Measurements from ENCODE around the gene FARP2. TPM values are rescaled to one million over a fixed set of nuclear protein-coding genes. Genes with fewer than 3 reads are reported as not detected.

Gene FARP2
- total RNA-seq, 2 donors from 2014 or later = 30.1 to 44.2 TPM

GRCh38 chr2:241490825-241491506 lies 134.9 kb downstream of the FARP2 start:
- TF ChIP-seq CTCF (IDR thresholded peaks at IDR 0.05) (no peak), POLR2A (IDR thresholded peaks at IDR 0.05) (no peak)
- WGBS, 2 donors = 77 to 89% methylated on average over 8 to 16 of the region's 16 CpGs
- H3K27me3 ChIP-seq = no peaks in the 10 kb centered on the region
- peaks cover 0 to 13% of the 10 kb centered on the region in 2 donors for H3K36me3 ChIP-seq (replicated peaks in 1 of 2; ENCODE audit: insufficient read depth in 1 of 2, low read depth in 2 of 2)
- DNase-seq = no peak
- intact Hi-C loops (cut with DNase I) = no loop called here
- no peak for ATAC-seq
- H3K27ac ChIP-seq = no peak overlapping the region
- H3K4me3 ChIP-seq = no peak overlapping the region
- no peaks in the 10 kb centered on the region for H3K4me1 ChIP-seq
- no peaks in the 10 kb centered on the region for H3K9me3 ChIP-seq

- no peak for ATAC-seq
Measured at GRCh38 chr2:241491549-241492173, 135.6 kb downstream of the FARP2 start.

GRCh38 chr2:241492174-241492565 lies 136.1 kb downstream of the FARP2 start:
- Histone ChIP-seq H3K27ac (no peak overlapping the region), H3K36me3 (replicated peaks in 1 of 2; ENCODE audit: insufficient read depth in 1 of 2, low read depth in 2 of 2) (peaks cover 0 to 15% of the 10 kb centered on the region in 2 donors), H3K4me1 (no peaks in the 10 kb centered on the region), H3K4me3 (no peak overlapping the region), H3K27me3 (no peaks in the 10 kb centered on the region), H3K9me3 (no peaks in the 10 kb centered on the region)
- WGBS, 2 donors = 76 to 89% methylated on average over 3 to 7 of the region's 7 CpGs
- ATAC-seq = no peak
- intact Hi-C loops (cut with DNase I) = no loop called here
- DNase-seq = no peak
- TF ChIP-seq POLR2A (IDR thresholded peaks at IDR 0.05) (no peak), CTCF (IDR thresholded peaks at IDR 0.05) (no peak)

More at GRCh38 chr2:241491549-241492173, 135.6 kb downstream of the FARP2 start:
- TF ChIP-seq CTCF (IDR thresholded peaks at IDR 0.05) (no peak), POLR2A (IDR thresholded peaks at IDR 0.05) (no peak)
- no peak for DNase-seq
- Histone ChIP-seq H3K9me3 (no peaks in the 10 kb centered on the region), H3K27me3 (no peaks in the 10 kb centered on the region), H3K4me1 (no peaks in the 10 kb centered on the region), H3K4me3 (no peak overlapping the region), H3K27ac (no peak overlapping the region), H3K36me3 (replicated peaks in 1 of 2; ENCODE audit: insufficient read depth in 1 of 2, low read depth in 2 of 2) (peaks cover 0 to 15% of the 10 kb centered on the region in 2 donors)
- 90 to 100% methylated on average over 1 to 15 of the region's 15 CpGs for WGBS, 2 donors
- intact Hi-C loops (cut with DNase I) = no loop called here

GRCh38 chr2:241493092-241493491 lies 137.0 kb downstream of the FARP2 start:
- intact Hi-C loops (cut with DNase I) = no loop called here
- peaks cover 0 to 15% of the 10 kb centered on the region in 2 donors for H3K36me3 ChIP-seq (replicated peaks in 1 of 2; ENCODE audit: insufficient read depth in 1 of 2, low read depth in 2 of 2)

More at GRCh38 chr2:241493092-241493491, 137.0 kb downstream of the FARP2 start:
- 91 to 100% methylated on average over 4 to 10 of the region's 10 CpGs for WGBS, 2 donors
- no peaks in the 10 kb centered on the region for H3K9me3 ChIP-seq
- H3K4me3 ChIP-seq = no peak overlapping the region
- H3K27me3 ChIP-seq = no peaks in the 10 kb centered on the region
- DNase-seq (no peak), ATAC-seq (no peak)
- no peaks in the 10 kb centered on the region for H3K4me1 ChIP-seq
- no peak overlapping the region for H3K27ac ChIP-seq
- no peak for TF ChIP-seq CTCF (IDR thresholded peaks at IDR 0.05)
- no peak for TF ChIP-seq POLR2A (IDR thresholded peaks at IDR 0.05)

Data from body of pancreas (tissue), 4 donors.